IMR-90 (cell line): Measurements from ENCODE around the gene TPP2. TPM values are rescaled to one million over a fixed set of nuclear protein-coding genes. Genes with fewer than 3 reads are reported as not detected.

Experiments used
- ATAC-seq: fragments of 200-7000 bp; cut with Tn5 transposase; 2 replicates; pipeline ENCODE4 v1.9.1; 2020; ENCODE audit warnings: low read depth, mild to moderate bottlenecking, moderate library complexity
- BruUV-seq: library from RNA; stranded (reverse); fragments of 400-500 nt; replicated peaks from 2 replicates; lab custom pipeline; 2021; lab: Mats Ljungman, UMichigan
- CTCF ChIA-PET: fragments of 300-600 bp; formaldehyde crosslinking; extraction: SDS; loops from one replicate; lab custom pipeline; 2021; ENCODE audit warnings: antibody characterized with exemption; lab: Yijun Ruan, JAX
- POLR2A ChIA-PET: fragments of 300-600 bp; sonication (Branson Sonifier 250); formaldehyde crosslinking; loops from one replicate; lab custom pipeline; 2022; ENCODE audit warnings: antibody characterized with exemption; ENCODE audit not compliant: unreplicated experiment; lab: Charles Lee
- DNase-seq: peaks from one replicate; pipeline ENCODE4 v3.0.0; 2013
- H2AFZ ChIP-seq: replicated peaks from 2 replicates; pipeline ENCODE3; 2013; ENCODE audit warnings: low read length, mild to moderate bottlenecking; ENCODE audit not compliant: poor library complexity
- H2AK5ac ChIP-seq: 2 replicates; pipeline ENCODE4 v1.6.1; 2013; ENCODE audit warnings: low read depth, low read length, inconsistent platforms
- H2AK9ac ChIP-seq: replicated peaks from 2 replicates; pipeline ENCODE3; 2013; ENCODE audit warnings: mild to moderate bottlenecking, low read depth, low read length, moderate library complexity; ENCODE audit not compliant: poor library complexity
- H2BK120ac ChIP-seq: 2 replicates; pipeline ENCODE4 v1.6.1; 2013; ENCODE audit warnings: low read depth, low read length, inconsistent platforms
- H2BK15ac ChIP-seq: 3 replicates; pipeline ENCODE4 v1.6.1; 2013; ENCODE audit warnings: low read depth, low read length, inconsistent platforms
- H2BK20ac ChIP-seq: 2 replicates; pipeline ENCODE4 v1.6.1; 2013; ENCODE audit warnings: low read depth, mild to moderate bottlenecking, inconsistent platforms, low read length, moderate library complexity
- H2BK5ac ChIP-seq: 2 replicates; pipeline ENCODE4 v1.6.1; 2013; ENCODE audit warnings: mild to moderate bottlenecking, low read depth, low read length, inconsistent platforms; ENCODE audit not compliant: poor library complexity, severe bottlenecking
- H3K14ac ChIP-seq: replicated peaks from 2 replicates; pipeline ENCODE4 v1.6.1; 2013; ENCODE audit warnings: low read depth, low read length, inconsistent platforms
- H3K18ac ChIP-seq: 2 replicates; pipeline ENCODE4 v1.6.1; 2013; ENCODE audit warnings: low read depth, low read length, control low read depth
- H3K23ac ChIP-seq: 2 replicates; pipeline ENCODE4 v1.6.1; 2013; ENCODE audit warnings: low read depth, low read length, inconsistent platforms
- H3K27ac ChIP-seq: 2 replicates; pipeline ENCODE4 v1.5.1; 2013; ENCODE audit warnings: mild to moderate bottlenecking, control low read depth, low read length; ENCODE audit not compliant: insufficient read depth
- H3K27me3 ChIP-seq: 2 replicates; pipeline ENCODE4 v1.6.1; 2013; ENCODE audit warnings: low read length; ENCODE audit not compliant: control insufficient read depth, insufficient read depth
- H3K36me3 ChIP-seq: 2 replicates; pipeline ENCODE4 v1.6.1; 2013; ENCODE audit warnings: low read length, mixed read lengths; ENCODE audit not compliant: control insufficient read depth, insufficient read depth
- H3K4ac ChIP-seq: 2 replicates; pipeline ENCODE4 v1.6.1; 2013; ENCODE audit warnings: low read depth, low read length, inconsistent platforms
- H3K4me1 ChIP-seq: 2 replicates; pipeline ENCODE4 v1.6.1; 2013; ENCODE audit warnings: low read length, mixed read lengths; ENCODE audit not compliant: control insufficient read depth, insufficient read depth
- H3K4me2 ChIP-seq: 2 replicates; pipeline ENCODE4 v1.6.1; 2013; ENCODE audit warnings: low read depth, mild to moderate bottlenecking, control low read depth, low read length, moderate library complexity
- H3K4me3 ChIP-seq: 2 replicates; pipeline ENCODE4 v1.5.1; 2013; ENCODE audit warnings: low read depth, mild to moderate bottlenecking, control low read depth, low read length, moderate library complexity; ENCODE audit not compliant: insufficient read depth
- H3K56ac ChIP-seq: 2 replicates; pipeline ENCODE4 v1.6.1; 2013; ENCODE audit warnings: low read length, inconsistent platforms; ENCODE audit not compliant: insufficient read depth; ENCODE audit errors: extremely low read depth
- H3K79me1 ChIP-seq, 2 experiments: 2 replicates each; pipeline ENCODE4 v1.6.1; 2013; ENCODE audit warnings: low read length in 2 of 2, inconsistent platforms in 1 of 2, low read depth in 1 of 2
- H3K9ac ChIP-seq: 2 replicates; pipeline ENCODE4 v1.6.1; 2013; ENCODE audit warnings: low read depth, low read length, control low read depth
- H3K9me1 ChIP-seq: 2 replicates; pipeline ENCODE4 v1.6.1; 2013; ENCODE audit warnings: low read length, inconsistent platforms; ENCODE audit not compliant: insufficient read depth
- H3K9me3 ChIP-seq: 2 replicates; pipeline ENCODE4 v1.6.1; 2013; ENCODE audit warnings: low read length; ENCODE audit not compliant: control insufficient read depth, insufficient read depth
- H4K20me1 ChIP-seq: 2 replicates; pipeline ENCODE4 v1.6.1; 2013; ENCODE audit warnings: low read length, inconsistent platforms; ENCODE audit not compliant: insufficient read depth
- H4K5ac ChIP-seq: 2 replicates; pipeline ENCODE4 v1.6.1; 2013; ENCODE audit warnings: mild to moderate bottlenecking, low read depth, low read length, control low read depth
- H4K8ac ChIP-seq, 2 experiments: 2 replicates each; pipeline ENCODE4 v1.6.1; 2013; ENCODE audit warnings: low read depth in 2 of 2, low read length in 2 of 2, control low read depth in 1 of 2, inconsistent platforms in 1 of 2
- H4K91ac ChIP-seq: 2 replicates; pipeline ENCODE4 v1.6.1; 2013; ENCODE audit warnings: low read depth, low read length, inconsistent platforms; ENCODE audit not compliant: insufficient read depth
- BHLHE40 ChIP-seq: fragments of 150-350 bp; IDR thresholded peaks from 2 replicates; pipeline ENCODE4 v1.6.1; 2016; ENCODE audit warnings: mild to moderate bottlenecking, low read depth, low read length
- CEBPB ChIP-seq: IDR thresholded peaks from 2 replicates; pipeline ENCODE4 v1.6.1; 2012; ENCODE audit warnings: low read depth, low read length, improper control_type of control experiment
- CHD1 ChIP-seq: IDR thresholded peaks from 2 replicates; pipeline ENCODE4 v1.6.1; 2012; ENCODE audit warnings: low read depth, low read length, improper control_type of control experiment
- CTCF ChIP-seq: conservative IDR thresholded peaks from 2 replicates; pipeline ENCODE4 v1.5.1; 2012; ENCODE audit warnings: mild to moderate bottlenecking, low read depth, low read length, improper control_type of control experiment
- ELK1 ChIP-seq: fragments of 150-350 bp; IDR thresholded peaks from 2 replicates; pipeline ENCODE4 v1.6.1; 2016; ENCODE audit warnings: low read depth, mild to moderate bottlenecking, low read length, moderate library complexity, borderline replicate concordance
- FOS ChIP-seq: fragments of 150-350 bp; IDR thresholded peaks from 2 replicates; pipeline ENCODE4 v1.6.1; 2016; ENCODE audit warnings: low read depth, low read length
- MAFK ChIP-seq: IDR thresholded peaks from 2 replicates; pipeline ENCODE4 v1.6.1; 2012; ENCODE audit warnings: low read depth, low read length, improper control_type of control experiment
- MAZ ChIP-seq: IDR thresholded peaks from 2 replicates; pipeline ENCODE4 v1.6.1; 2012; ENCODE audit warnings: low read depth, mild to moderate bottlenecking, low read length, improper control_type of control experiment, moderate library complexity, borderline replicate concordance
- MXI1 ChIP-seq: IDR thresholded peaks from 2 replicates; pipeline ENCODE4 v1.6.1; 2012; ENCODE audit warnings: low read depth, mild to moderate bottlenecking, low read length, moderate library complexity, borderline replicate concordance
- NFE2L2 ChIP-seq: fragments of 150-350 bp; IDR thresholded peaks from 2 replicates; pipeline ENCODE4 v1.6.1; 2016; ENCODE audit warnings: low read depth, mild to moderate bottlenecking, low read length
- POLR2A ChIP-seq: IDR thresholded peaks from 2 replicates; pipeline ENCODE4 v1.6.1; 2012; ENCODE audit warnings: mild to moderate bottlenecking, low read depth, low read length
- RAD21 ChIP-seq: IDR thresholded peaks from 2 replicates; pipeline ENCODE4 v1.6.1; 2012; ENCODE audit warnings: low read length, improper control_type of control experiment
- RCOR1 ChIP-seq: IDR thresholded peaks from 2 replicates; pipeline ENCODE4 v1.6.1; 2012; ENCODE audit warnings: mild to moderate bottlenecking, low read length, improper control_type of control experiment; ENCODE audit not compliant: insufficient replicate concordance
- RFX5 ChIP-seq: IDR thresholded peaks from 2 replicates; pipeline ENCODE4 v1.8.0; 2012; ENCODE audit warnings: low read depth, mild to moderate bottlenecking, low read length, moderate library complexity
- SMC3 ChIP-seq: fragments of 150-350 bp; IDR thresholded peaks from 2 replicates; pipeline ENCODE4 v1.6.1; 2016; ENCODE audit warnings: low read depth, mild to moderate bottlenecking, antibody characterized with exemption, low read length, moderate library complexity
- USF2 ChIP-seq: fragments of 150-350 bp; IDR thresholded peaks from 2 replicates; pipeline ENCODE4 v1.6.1; 2017; ENCODE audit warnings: mild to moderate bottlenecking, antibody characterized with exemption, low read length, low read depth
- WGBS, 2 experiments: methylation state at CpG; one replicate each; pipeline versions ENCODE4 v1.1.5 to v1.1.7; 2013; ENCODE audit warnings: missing lambda C conversion rate in 2 of 2; ENCODE audit not compliant: insufficient read length in 1 of 2; ENCODE audit errors: extremely low coverage in 2 of 2; 5-methylcytosine and 5-hydroxymethylcytosine counted together
- dilution Hi-C: fragments of 300-500 bp; cut with HindIII; formaldehyde crosslinking; loops from one replicate; pipeline ENCODE4 v1.14.3; 2018; ENCODE audit warnings: low sequenced_read_pairs; ENCODE audit not compliant: unreplicated experiment
- in situ Hi-C: fragments of 300-500 bp; cut with MboI; formaldehyde crosslinking; loops from 3 replicates; pipeline ENCODE4 v1.14.3; 2019; ENCODE audit warnings: low sequenced_read_pairs, inconsistent platforms, mixed read lengths
- intact Hi-C: fragments of 100-400 bp; cut with micrococcal nuclease; formaldehyde crosslinking; loops from 2 replicates; pipeline ENCODE4 v1.10.0; 2022
- polyA plus RNA-seq, 3 experiments: library from polyadenylated mRNA; depleted of rRNA; stranded (reverse); fragments of >200 nt; gene quantifications; 2 replicates each; pipeline ENCODE4 v1.2.3, GENCODE V29; 2012; ENCODE audit warnings: low replicate concordance in 1 of 3
- total RNA-seq: library from RNA; depleted of rRNA; stranded (reverse); fragments of >200 nt; gene quantifications from 2 replicates; pipeline ENCODE4 v1.2.3, GENCODE V29; 2012

TPP2 gene
- total and polyA plus RNA-seq, 2 of the 4 experiments (the other 2 are of a cell fraction), result 27.6 to 52.9 TPM

GRCh38 chr13:102693776-102694175 lies 97.0 kb downstream of the TPP2 start:
- no CpG with 5 or more reads among the region's 2 CpGs for WGBS, 2 experiments
- H3K4ac ChIP-seq, result no peak overlapping the region
- CTCF ChIA-PET, result interaction anchor here (0.7 kb wide), 1 partner anchor 10 kb away, joined by 5 read pairs; no protein-coding TSS in a partner anchor
- POLR2A ChIA-PET, result interaction anchor here (0.8 kb wide), 1 partner anchor 14 kb away, joined by 3 read pairs; no protein-coding TSS in a partner anchor
- H3K79me1 ChIP-seq, result no peaks in the 10 kb centered on the region
- no peak overlapping the region for H2AK5ac ChIP-seq
- no peaks in the 10 kb centered on the region for H3K36me3 ChIP-seq
- H2AK9ac ChIP-seq, result no peak overlapping the region
- H2BK20ac ChIP-seq, result no peak overlapping the region
- no peak overlapping the region for H3K14ac ChIP-seq
- peaks cover 44% of the 10 kb centered on the region for H3K27me3 ChIP-seq
- no peak overlapping the region for H3K23ac ChIP-seq
- no peak overlapping the region for H3K27ac ChIP-seq
- H4K8ac ChIP-seq, result no peak overlapping the region
- no TSS peak for BruUV-seq
- no peaks in the 10 kb centered on the region for H3K9me1 ChIP-seq
- intact Hi-C loops, result no loop called here
- peak; percentile 68 for ATAC-seq
- no peak overlapping the region for H2AFZ ChIP-seq
- H4K91ac ChIP-seq, result no peak overlapping the region
- peak; percentile 64 for DNase-seq
- no peak overlapping the region for H3K4me3 ChIP-seq
- dilution Hi-C loops, result no loop called here
- H3K9ac ChIP-seq, result no peak overlapping the region
- no peak overlapping the region for H3K18ac ChIP-seq
- no peaks in the 10 kb centered on the region for H4K20me1 ChIP-seq
- no peak overlapping the region for H2BK5ac ChIP-seq
- no peak overlapping the region for H4K5ac ChIP-seq
- no peak overlapping the region for H2BK15ac ChIP-seq
- TF ChIP-seq USF2 (no peak), MAZ (no peak), FOS (no peak), POLR2A (no peak), RCOR1 (no peak), CHD1 (no peak), NFE2L2 (no peak), MXI1 (no peak), BHLHE40 (no peak), RAD21 (no peak), SMC3 (no peak), CTCF (no peak), RFX5 (no peak), ELK1 (no peak), MAFK (no peak), CEBPB (no peak)
- H3K4me1 ChIP-seq, result no peaks in the 10 kb centered on the region
- peaks cover 6% of the 10 kb centered on the region for H3K9me3 ChIP-seq
- in situ Hi-C loops, result no loop called here
- H2BK120ac ChIP-seq, result no peak overlapping the region
- H3K4me2 ChIP-seq, result no peak overlapping the region
- H3K56ac ChIP-seq, result no peak overlapping the region
